Prostate gland (tissue), 2 donors: ENCODE measurements around the gene CLHC1. TPM values are rescaled to one million over a fixed set of nuclear protein-coding genes. Genes with fewer than 3 reads are reported as not detected.

Experiments used
- DNase-seq: peaks from one replicate; pipeline ENCODE4 v3.0.0-alpha.2; 2019; ENCODE audit warnings: low spot score
- H3K27ac ChIP-seq, 2 donors: fragments of 200-600 bp; sonication (generic); 2 replicates each; pipeline ENCODE4 v1.5.1; 2017 to 2019
- H3K27me3 ChIP-seq: fragments of 200-600 bp; sonication (generic); replicated peaks from 2 replicates; pipeline ENCODE4 v1.5.1; 2019; ENCODE audit not compliant: insufficient read depth
- H3K36me3 ChIP-seq, 2 donors: fragments of 200-600 bp; sonication (generic); 1 replicate in 1 of 2; 2 replicates in 1 of 2; pipeline versions ENCODE4 v1.5.1 to v1.8.1; 2017 to 2019
- H3K4me1 ChIP-seq: fragments of 200-600 bp; sonication (generic); replicated peaks from 2 replicates; pipeline ENCODE4 v1.5.1; 2019
- H3K4me3 ChIP-seq, 2 donors: fragments of 200-600 bp; sonication (generic); 2 replicates each; pipeline ENCODE4 v1.5.1; 2017 to 2019
- H3K9me3 ChIP-seq: fragments of 200-600 bp; sonication (generic); 2 replicates; pipeline ENCODE4 v1.5.1; 2017
- POLR2A ChIP-seq: fragments of 450-650 bp; IDR thresholded peaks from one replicate; pipeline ENCODE4 v1.6.1; 2016; ENCODE audit warnings: antibody characterized with exemption, mild to moderate bottlenecking
- POLR2AphosphoS5 ChIP-seq: sonication (generic); formaldehyde crosslinking; IDR thresholded peaks from one replicate; pipeline ENCODE4 v1.6.1; 2017; ENCODE audit warnings: antibody characterized with exemption
- WGBS: methylation state at CpG from one replicate; pipeline ENCODE4 v1.1.5; 2018; 5-methylcytosine and 5-hydroxymethylcytosine counted together
- intact Hi-C: fragments of 100-400 bp; cut with DNase I; formaldehyde crosslinking; loops from one replicate; pipeline ENCODE4 v1.14.2; 2022
- total RNA-seq, 2 donors: library from RNA; depleted of rRNA; stranded (reverse); fragments of >200 nt; gene quantifications; one replicate each; pipeline ENCODE4 v1.1.0, GENCODE V29; 2016
- TF ChIP-seq, protein P1 (sequence below), 4 experiments: fragments of 200-600 bp in 2 of 4; fragments of 450-650 bp in 2 of 4; sonication (generic) in 2 of 4; IDR thresholded peaks; 1 replicate in 3 of 4; 2 replicates in 1 of 4; pipeline ENCODE4 v1.5.1; 2016 to 2019; ENCODE audit warnings: antibody characterized with exemption in 4 of 4, mild to moderate bottlenecking in 2 of 4, moderate library complexity in 2 of 4

The CLHC1 gene
- total RNA-seq, 2 donors from 2014 or later = 5.4 to 15.7 TPM

DNA sequence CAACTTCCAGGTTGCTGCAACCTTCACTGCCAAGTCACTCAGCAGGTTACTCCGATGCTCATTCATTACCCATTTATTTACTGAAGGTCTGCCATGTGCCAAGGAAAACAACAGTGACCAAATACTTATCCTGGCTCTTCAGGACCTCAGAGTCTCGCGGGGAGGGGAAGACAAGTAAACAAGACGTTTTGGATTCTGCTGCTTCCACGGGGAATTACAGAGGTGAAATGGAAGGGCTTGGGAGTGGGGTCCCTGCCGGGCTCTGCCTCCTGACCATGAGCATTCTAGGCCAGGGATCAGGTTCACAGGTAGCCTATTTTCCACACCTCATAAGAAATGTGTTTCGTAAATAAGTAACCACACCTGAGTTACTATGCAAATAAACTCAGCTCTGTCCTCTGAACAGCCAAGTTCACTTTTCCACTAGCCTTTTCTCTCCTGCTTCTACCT, 68.1 kb downstream of the CLHC1 start:
- intact Hi-C loops = no loop called here
- DNase-seq = peak; percentile 80
- peak overlapping the region; percentile 73 to 75 for H3K27ac ChIP-seq
- no peaks in the 10 kb centered on the region for H3K36me3 ChIP-seq
- peaks cover 17% of the 10 kb centered on the region for H3K4me1 ChIP-seq
- 36% methylated on average over 7 of the region's 7 CpGs for WGBS
- no peaks in the 10 kb centered on the region for H3K27me3 ChIP-seq
- no peak overlapping the region for H3K4me3 ChIP-seq
- peak; percentile 90 for TF ChIP-seq POLR2AphosphoS5
- no peak for TF ChIP-seq POLR2A
- H3K9me3 ChIP-seq = no peaks in the 10 kb centered on the region

DNA sequence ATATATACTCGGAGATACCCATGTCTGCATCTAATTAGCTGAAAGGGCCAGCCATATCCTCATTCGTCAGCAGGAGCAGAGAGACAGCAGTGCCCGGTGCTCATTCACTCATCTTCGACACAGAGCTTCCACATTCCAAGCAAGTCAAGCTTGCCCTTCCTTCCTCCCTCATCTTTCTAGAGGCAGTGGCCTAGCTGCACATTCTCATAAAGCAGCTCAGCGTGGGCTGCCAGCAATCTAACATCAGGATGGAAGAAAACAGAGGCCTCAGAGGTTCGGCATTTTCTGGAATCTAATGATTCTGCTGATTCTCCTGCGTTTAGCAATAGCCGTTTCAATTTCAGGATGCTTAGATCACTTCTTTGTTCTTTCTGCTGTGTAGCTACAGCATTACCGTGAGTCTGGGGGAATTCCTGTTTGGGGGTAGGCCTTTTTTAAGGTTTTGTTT, 68.8 kb downstream of the CLHC1 start:
- intact Hi-C loops = no loop called here
- H3K27ac ChIP-seq = peak overlapping the region; percentile 73 to 75
- H3K9me3 ChIP-seq = no peaks in the 10 kb centered on the region
- no peak for DNase-seq
- TF ChIP-seq, protein P1, sequence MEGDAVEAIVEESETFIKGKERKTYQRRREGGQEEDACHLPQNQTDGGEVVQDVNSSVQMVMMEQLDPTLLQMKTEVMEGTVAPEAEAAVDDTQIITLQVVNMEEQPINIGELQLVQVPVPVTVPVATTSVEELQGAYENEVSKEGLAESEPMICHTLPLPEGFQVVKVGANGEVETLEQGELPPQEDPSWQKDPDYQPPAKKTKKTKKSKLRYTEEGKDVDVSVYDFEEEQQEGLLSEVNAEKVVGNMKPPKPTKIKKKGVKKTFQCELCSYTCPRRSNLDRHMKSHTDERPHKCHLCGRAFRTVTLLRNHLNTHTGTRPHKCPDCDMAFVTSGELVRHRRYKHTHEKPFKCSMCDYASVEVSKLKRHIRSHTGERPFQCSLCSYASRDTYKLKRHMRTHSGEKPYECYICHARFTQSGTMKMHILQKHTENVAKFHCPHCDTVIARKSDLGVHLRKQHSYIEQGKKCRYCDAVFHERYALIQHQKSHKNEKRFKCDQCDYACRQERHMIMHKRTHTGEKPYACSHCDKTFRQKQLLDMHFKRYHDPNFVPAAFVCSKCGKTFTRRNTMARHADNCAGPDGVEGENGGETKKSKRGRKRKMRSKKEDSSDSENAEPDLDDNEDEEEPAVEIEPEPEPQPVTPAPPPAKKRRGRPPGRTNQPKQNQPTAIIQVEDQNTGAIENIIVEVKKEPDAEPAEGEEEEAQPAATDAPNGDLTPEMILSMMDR (IDR thresholded peaks at IDR 0.05) = no peak
- TF ChIP-seq POLR2A = no peak
- TF ChIP-seq POLR2AphosphoS5 = no peak
- 35% methylated on average over 9 of the region's 9 CpGs for WGBS
- no peak overlapping the region for H3K4me3 ChIP-seq
- H3K27me3 ChIP-seq = no peaks in the 10 kb centered on the region
- H3K36me3 ChIP-seq = no peaks in the 10 kb centered on the region
- peaks cover 15% of the 10 kb centered on the region for H3K4me1 ChIP-seq

DNA sequence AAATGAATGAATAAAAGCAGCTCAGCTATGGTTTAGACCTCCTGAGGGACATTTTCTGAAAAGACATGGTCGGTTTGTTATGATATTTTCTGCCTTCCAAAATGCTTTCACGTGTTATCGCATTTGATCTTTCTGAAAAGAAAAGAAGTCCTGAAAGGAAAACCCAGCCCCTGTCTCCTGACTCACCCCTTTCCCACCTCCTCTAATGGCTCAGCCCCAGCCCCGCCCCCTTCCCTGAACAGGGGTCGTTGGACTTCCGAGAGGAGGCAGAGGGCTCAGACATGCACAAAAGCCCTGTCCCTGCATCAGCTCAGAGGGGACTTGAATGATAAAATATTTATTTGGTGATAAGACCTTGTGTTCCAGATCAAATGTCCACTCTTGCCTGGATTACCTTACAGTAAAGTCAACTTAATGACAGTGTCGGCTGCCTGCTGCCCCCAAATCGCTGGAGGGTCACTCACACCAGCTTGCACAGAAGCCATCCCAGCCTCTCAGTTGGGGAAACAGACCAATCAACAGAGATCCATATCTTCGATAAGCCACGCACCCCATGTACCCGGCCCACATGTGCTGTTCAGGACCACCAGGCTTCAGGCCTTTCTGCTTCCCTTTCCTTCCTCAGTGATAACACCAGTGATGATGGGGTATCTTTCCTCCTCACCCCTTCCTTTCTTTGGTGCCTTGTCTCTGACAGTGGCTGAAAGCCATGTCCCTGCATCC, 69.6 kb downstream of the CLHC1 start:
- intact Hi-C loops = no loop called here
- TF ChIP-seq POLR2A = no peak
- TF ChIP-seq, protein P1 (IDR thresholded peaks at IDR 0.05) = no peak
- TF ChIP-seq POLR2AphosphoS5 = no peak
- WGBS = 74% methylated on average over 11 of the region's 11 CpGs
- Histone ChIP-seq H3K27ac (peak overlapping the region; percentile 73 to 75), H3K9me3 (no peaks in the 10 kb centered on the region), H3K27me3 (no peaks in the 10 kb centered on the region), H3K4me1 (peaks cover 14% of the 10 kb centered on the region), H3K36me3 (no peaks in the 10 kb centered on the region), H3K4me3 (no peak overlapping the region)
- DNase-seq = no peak

DNA sequence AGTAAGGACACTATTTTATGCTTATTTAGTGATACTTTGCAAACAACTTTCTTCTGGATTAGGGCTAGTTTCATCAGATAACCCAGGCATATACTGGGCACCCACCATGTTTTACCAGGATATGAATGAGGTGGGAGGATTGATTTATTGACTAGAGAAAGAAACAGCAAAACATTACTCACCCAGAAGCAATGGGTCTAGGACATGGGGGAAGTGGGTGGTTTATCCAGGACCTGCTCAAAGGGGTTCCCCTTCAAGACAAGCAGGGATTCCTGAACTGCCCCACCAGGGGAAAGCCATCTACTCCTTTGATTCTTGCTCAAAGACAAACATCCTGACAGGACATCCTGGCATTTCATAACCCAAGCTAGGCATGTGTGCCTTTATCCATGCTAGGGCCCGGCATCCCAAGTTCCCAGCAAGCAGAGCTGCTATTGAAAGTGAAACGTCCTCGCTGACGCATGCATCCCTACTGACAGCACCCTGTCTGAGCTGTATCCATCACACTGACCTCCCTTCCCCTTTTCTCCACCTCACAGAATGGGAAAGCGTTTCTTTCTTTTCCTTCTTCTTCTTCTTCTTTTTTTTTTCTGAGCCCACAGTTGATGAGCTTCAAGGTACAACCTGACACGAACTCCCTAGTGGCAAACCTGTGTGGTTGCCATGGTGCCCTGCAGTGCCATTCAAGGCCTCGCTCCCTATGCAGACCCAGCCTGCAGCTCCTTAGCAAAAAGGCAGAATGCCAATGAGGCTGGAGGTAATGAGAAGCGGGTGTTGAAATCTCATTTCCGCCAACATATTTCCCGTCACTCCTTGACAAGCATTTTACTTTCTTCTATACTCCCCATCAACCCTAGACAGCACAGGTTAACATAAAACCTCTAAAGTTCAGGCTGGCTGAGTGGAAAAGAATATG, 70.5 kb downstream of the CLHC1 start:
- DNase-seq = no peak
- Histone ChIP-seq H3K27me3 (no peaks in the 10 kb centered on the region), H3K4me1 (peaks cover 14% of the 10 kb centered on the region), H3K36me3 (no peaks in the 10 kb centered on the region), H3K4me3 (no peak overlapping the region), H3K27ac (peak overlapping the region; percentile 21 to 75), H3K9me3 (no peaks in the 10 kb centered on the region)
- TF ChIP-seq, protein P1 (IDR thresholded peaks at IDR 0.05) = no peak
- TF ChIP-seq POLR2A (no peak), POLR2AphosphoS5 (no peak)
- 84% methylated on average over 10 of the region's 10 CpGs for WGBS
- intact Hi-C loops = no loop called here

DNA sequence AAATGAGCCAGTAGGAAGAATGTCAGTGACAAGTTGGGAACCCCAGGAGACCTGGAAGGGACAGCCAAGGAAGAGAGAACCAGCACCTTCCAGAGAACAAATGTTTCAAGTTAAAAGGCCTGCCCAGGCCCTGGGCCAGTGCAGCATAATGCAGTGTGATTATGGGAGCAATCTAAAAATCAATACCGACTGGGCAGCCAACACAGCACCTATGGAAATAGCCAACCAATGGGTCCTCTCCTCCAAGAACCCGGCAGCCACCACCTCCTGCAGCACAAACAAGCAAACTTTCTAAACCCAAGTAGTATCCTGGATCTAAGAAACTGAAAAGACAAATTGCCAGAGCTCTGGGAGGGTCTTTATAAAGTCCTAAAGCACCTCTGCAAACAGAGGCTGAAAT, 71.7 kb downstream of the CLHC1 start:
- no peak overlapping the region for H3K27ac ChIP-seq
- intact Hi-C loops = no loop called here
- H3K27me3 ChIP-seq = no peaks in the 10 kb centered on the region
- no peaks in the 10 kb centered on the region for H3K9me3 ChIP-seq
- H3K4me3 ChIP-seq = no peak overlapping the region
- peaks cover 17% of the 10 kb centered on the region for H3K4me1 ChIP-seq
- DNase-seq = no peak
- 94% methylated on average over 2 of the region's 2 CpGs for WGBS
- no peaks in the 10 kb centered on the region for H3K36me3 ChIP-seq
- TF ChIP-seq POLR2A (no peak), POLR2AphosphoS5 (no peak)
- TF ChIP-seq, protein P1 (IDR thresholded peaks at IDR 0.05) = no peak
